ENCODE measurements around the gene EVX1. TPM values are rescaled to one million over a fixed set of nuclear protein-coding genes. Genes with fewer than 3 reads are reported as not detected.

Gene EVX1
- polyA plus RNA-seq, 1 donor (not counting 4 experiments of a cell fraction or from before 2014, with no cell fraction given) = not detected

GRCh38 chr7:27213433-27214238 lies 29.0 kb upstream of the EVX1 start:
- Histone ChIP-seq H3K27me3 (ENCODE audit: control insufficient read depth, extremely low read depth, insufficient read depth, low read length) (peaks cover 78% of the 10 kb centered on the region), H3K4me3 (ENCODE audit: control insufficient read depth in 2 of 3, extremely low read depth in 1 of 3, insufficient read depth in 2 of 3, low read depth in 1 of 3, low read length in 3 of 3) (no peak overlapping the region), H3K4me1 (ENCODE audit: control insufficient read depth, extremely low read depth, insufficient read depth, low read length) (peaks cover 5% of the 10 kb centered on the region), H3K9me3 (ENCODE audit: control insufficient read depth, low read depth, low read length) (no peaks in the 10 kb centered on the region), H4K20me1 (ENCODE audit: control insufficient read depth, extremely low read depth, insufficient read depth, low read length) (peaks cover 5% of the 10 kb centered on the region), H3K9ac (ENCODE audit: control insufficient read depth, extremely low read depth, insufficient read depth, low read length) (no peak overlapping the region), H3K9me1 (ENCODE audit: control insufficient read depth, extremely low read depth, insufficient read depth, low read length) (no peaks in the 10 kb centered on the region), H3K27ac (ENCODE audit: control insufficient read depth, insufficient read depth, low read length) (no peak overlapping the region), H3K79me2 (ENCODE audit: control insufficient read depth, insufficient read depth, low read length) (no peaks in the 10 kb centered on the region), H3K36me3 (ENCODE audit: control insufficient read depth in 2 of 2, extremely low read depth in 1 of 2, insufficient read depth in 2 of 2, low read length in 2 of 2) (no peaks in the 10 kb centered on the region), H2AFZ (ENCODE audit: control insufficient read depth, low read length) (no peak overlapping the region), H3K4me2 (ENCODE audit: control insufficient read depth, extremely low read depth, insufficient read depth, low read depth, low read length) (no peak overlapping the region)
- no peak for DNase-seq (ENCODE audit: low read depth, low spot score)
- FAIRE-seq = no peak
- no peak for TF ChIP-seq CTCF (optimal IDR thresholded peaks at IDR 0.05 in 1 of 3, IDR thresholded peaks at IDR 0.05 in 1 of 3, conservative IDR thresholded peaks at IDR 0.05 in 1 of 3; ENCODE audit: extremely low read depth in 1 of 3, insufficient read depth in 2 of 3, low read length in 3 of 3)
- TF ChIP-seq EZH2 (IDR thresholded peaks at IDR 0.05; ENCODE audit: low read length) = no peak
- dilution Hi-C loops (cut with MboI; ENCODE audit: extremely low pct_ligation_motif_present, low sequenced_read_pairs) = loop anchor here (25.0 kb wide), 1 partner anchor 374 kb away; no protein-coding TSS in a partner anchor

GRCh38 chr7:27214239-27214950 lies 28.2 kb upstream of the EVX1 start:
- DNase-seq (ENCODE audit: low read depth, low spot score) (no peak), FAIRE-seq (no peak)
- H3K9ac ChIP-seq (ENCODE audit: control insufficient read depth, extremely low read depth, insufficient read depth, low read length) = no peak overlapping the region
- dilution Hi-C loops (cut with MboI; ENCODE audit: extremely low pct_ligation_motif_present, low sequenced_read_pairs) = loop anchor here (25.0 kb wide), 1 partner anchor 373 kb away; no protein-coding TSS in a partner anchor
- no peaks in the 10 kb centered on the region for H3K36me3 ChIP-seq (ENCODE audit: control insufficient read depth in 2 of 2, extremely low read depth in 1 of 2, insufficient read depth in 2 of 2, low read length in 2 of 2)
- H3K27me3 ChIP-seq (ENCODE audit: control insufficient read depth, extremely low read depth, insufficient read depth, low read length) = peaks cover 79% of the 10 kb centered on the region
- H3K4me3 ChIP-seq (ENCODE audit: control insufficient read depth in 2 of 3, extremely low read depth in 1 of 3, insufficient read depth in 2 of 3, low read depth in 1 of 3, low read length in 3 of 3) = no peak overlapping the region
- no peaks in the 10 kb centered on the region for H3K79me2 ChIP-seq (ENCODE audit: control insufficient read depth, insufficient read depth, low read length)
- H3K9me1 ChIP-seq (ENCODE audit: control insufficient read depth, extremely low read depth, insufficient read depth, low read length) = no peaks in the 10 kb centered on the region
- peaks cover 5% of the 10 kb centered on the region for H4K20me1 ChIP-seq (ENCODE audit: control insufficient read depth, extremely low read depth, insufficient read depth, low read length)
- H2AFZ ChIP-seq (ENCODE audit: control insufficient read depth, low read length) = no peak overlapping the region
- H3K4me2 ChIP-seq (ENCODE audit: control insufficient read depth, extremely low read depth, insufficient read depth, low read depth, low read length) = no peak overlapping the region
- peak; percentile 22 for TF ChIP-seq EZH2 (IDR thresholded peaks at IDR 0.05; ENCODE audit: low read length)
- TF ChIP-seq CTCF (optimal IDR thresholded peaks at IDR 0.05 in 1 of 3, IDR thresholded peaks at IDR 0.05 in 1 of 3, conservative IDR thresholded peaks at IDR 0.05 in 1 of 3; ENCODE audit: extremely low read depth in 1 of 3, insufficient read depth in 2 of 3, low read length in 3 of 3) = no peak
- H3K27ac ChIP-seq (ENCODE audit: control insufficient read depth, insufficient read depth, low read length) = no peak overlapping the region
- no peaks in the 10 kb centered on the region for H3K9me3 ChIP-seq (ENCODE audit: control insufficient read depth, low read depth, low read length)
- H3K4me1 ChIP-seq (ENCODE audit: control insufficient read depth, extremely low read depth, insufficient read depth, low read length) = peaks cover 5% of the 10 kb centered on the region

Measured in keratinocyte (primary cell).